GM12872 (cell line): ENCODE results near the gene RARB.

Experiments used
- CTCF ChIP-seq: IDR thresholded peaks from 3 replicates; pipeline ENCODE4 v1.5.1; 2011; ENCODE audit warnings: low read depth, mild to moderate bottlenecking, low read length, moderate library complexity; ENCODE audit not compliant: insufficient read depth

RARB gene

DNA sequence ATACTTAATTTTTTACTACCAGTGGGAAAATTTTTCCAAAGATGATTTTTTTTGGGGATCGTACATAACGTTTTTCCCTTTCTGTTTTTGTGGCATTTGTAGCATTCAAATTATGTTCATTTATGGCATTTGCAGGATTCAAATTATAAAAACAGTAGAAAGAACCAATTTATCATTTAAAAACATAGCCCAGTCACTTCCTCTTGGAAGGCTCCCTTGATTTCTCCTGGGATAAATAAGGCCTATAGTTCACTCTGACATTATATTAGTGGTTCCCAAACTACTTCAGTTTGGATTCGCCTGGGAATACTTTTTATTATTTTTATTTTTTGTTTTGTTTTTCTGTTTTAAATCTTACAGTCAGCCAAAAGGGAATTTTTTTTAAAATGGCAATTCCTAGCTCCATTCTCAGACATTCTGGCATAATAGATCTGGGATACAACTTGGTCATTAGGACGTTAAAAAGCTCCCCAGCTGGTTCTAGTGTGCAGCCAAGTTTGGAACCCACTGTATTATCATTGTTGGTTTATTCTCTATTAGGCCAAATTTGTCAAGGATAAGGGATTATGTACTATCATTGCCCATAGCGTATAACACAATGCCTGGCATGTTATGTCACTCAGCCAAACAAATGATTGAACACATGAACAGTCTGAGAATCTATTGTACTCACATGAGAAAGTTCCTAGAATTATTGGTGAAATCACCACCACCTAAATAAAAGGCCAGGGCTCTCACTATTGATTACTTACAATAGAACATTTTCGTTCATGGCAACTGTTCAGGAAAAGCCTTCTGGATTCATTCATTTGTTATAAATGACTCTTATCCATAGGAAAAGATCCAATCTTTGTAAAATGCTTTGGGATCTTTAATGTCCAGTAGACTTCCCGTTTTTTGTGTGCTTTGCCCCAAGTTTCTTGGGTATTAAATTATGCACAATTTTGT, 28.9 kb downstream of the RARB start:
- no peak for TF ChIP-seq CTCF

- no peak for TF ChIP-seq CTCF
These were observed 29.8 kb downstream of the RARB start for GRCh38 chr3:25457671-25458419.

GRCh38 chr3:25458420-25458814, 30.4 kb downstream of the RARB start:
- no peak for TF ChIP-seq CTCF

DNA sequence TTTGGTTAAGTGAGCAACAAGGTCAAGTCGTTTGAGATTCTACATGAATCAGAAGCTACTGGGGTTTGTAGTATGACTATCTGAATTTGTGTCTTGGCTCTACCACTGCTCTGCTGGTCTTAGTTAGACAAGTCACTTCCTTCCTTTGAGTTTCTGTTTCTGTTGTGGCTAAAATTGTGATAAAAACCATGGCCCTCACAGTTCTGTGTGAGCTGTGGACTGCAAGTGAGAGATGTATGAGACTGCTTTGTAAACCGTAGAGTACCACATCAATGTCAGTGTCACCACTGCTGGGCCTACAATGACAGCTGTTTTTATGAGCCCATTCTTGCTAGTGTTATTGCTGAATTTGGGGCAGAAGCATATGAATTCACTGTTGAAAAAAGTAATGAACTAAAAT, 32.7 kb downstream of the RARB start:
- TF ChIP-seq CTCF, result no peak

DNA sequence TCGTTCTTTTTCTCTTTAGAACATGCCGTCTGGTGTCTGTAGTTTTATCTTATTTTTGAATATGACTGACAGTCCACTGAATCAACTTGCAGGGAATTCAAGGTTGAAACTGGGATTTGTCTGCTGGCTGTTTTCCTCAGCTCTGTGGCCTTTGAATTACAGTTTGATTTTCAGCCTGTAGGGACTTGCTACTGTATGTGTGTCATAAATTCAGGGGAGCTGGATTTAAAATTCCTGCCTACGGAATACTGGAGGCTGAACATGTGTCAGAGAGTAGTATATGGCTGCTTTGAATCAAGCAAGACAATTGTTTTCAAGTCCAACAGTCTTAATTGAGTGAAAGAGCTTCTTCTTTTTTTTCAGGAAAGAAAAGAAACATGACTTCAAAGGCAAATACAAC, 33.9 kb downstream of the RARB start:
- no peak for TF ChIP-seq CTCF

DNA sequence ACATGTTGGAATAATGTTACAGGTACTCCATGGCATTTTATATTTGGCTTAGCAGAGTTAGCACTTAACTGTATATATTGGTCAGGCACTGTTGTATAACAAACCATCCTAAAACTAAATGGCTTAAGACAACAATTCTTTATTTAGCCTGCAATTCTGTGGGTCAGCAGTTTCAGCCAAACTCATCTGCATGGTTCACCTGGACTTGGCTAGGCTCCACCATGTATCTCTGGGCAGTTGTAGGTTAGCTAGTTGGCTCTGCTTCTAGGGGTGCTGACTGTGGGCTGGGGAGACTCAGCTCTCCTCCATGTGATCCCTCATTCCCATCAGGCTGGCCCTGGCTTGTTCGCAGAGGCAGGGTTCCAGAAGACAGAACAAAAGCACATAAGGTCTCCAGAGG, 34.4 kb downstream of the RARB start:
- TF ChIP-seq CTCF, result no peak

DNA sequence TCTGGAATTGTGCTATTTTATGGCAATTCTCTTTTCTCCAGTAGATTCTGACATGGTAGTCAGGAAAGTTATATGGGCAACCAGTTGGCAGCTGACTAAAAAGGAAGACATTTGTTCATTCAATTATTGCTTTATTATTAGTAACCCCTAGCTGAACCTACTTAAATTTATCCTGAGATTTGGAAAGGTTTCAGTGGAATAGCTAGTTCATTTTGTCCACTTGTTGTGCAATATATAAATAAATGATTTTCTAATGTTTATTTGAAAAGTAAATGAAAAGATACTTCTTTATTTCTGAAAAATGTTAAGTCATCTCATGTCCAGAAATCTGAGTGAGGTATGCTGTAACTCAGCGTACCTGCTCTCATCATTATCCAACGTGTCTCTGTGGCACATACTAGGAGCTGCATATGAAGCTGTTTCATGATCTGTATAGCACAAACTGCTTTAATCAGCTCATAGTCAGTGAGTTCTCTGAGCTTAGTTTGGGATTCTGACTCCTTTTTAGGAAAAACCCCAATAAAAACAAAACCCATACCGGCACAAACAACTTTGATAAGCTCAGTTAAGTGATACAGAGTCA, 35.9 kb downstream of the RARB start:
- TF ChIP-seq CTCF, result no peak
